ENCODE results near the gene TESK1. TPM values are rescaled to one million over a fixed set of nuclear protein-coding genes. Genes with fewer than 3 reads are reported as not detected.
A peak's percentile ranks its signal among the peaks of the same experiment; 100 is the strongest.

Gene TESK1
- total and polyA plus RNA-seq, 2 donors (not counting 1 experiment from before 2014, with no cell fraction given): 43.8 to 94.1 TPM

GRCh38 chr9:35653611-35654010, 48.5 kb downstream of the TESK1 start:
- Mint-ChIP-seq H3K9me3 (ENCODE audit: insufficient read depth) (no peaks in the 10 kb centered on the region), H3K27me3 (no peaks in the 10 kb centered on the region), H3K4me3 (no peak overlapping the region), H3K27ac (peak overlapping the region; percentile 71), H3K4me1 (peaks cover 65% of the 10 kb centered on the region)
- Histone ChIP-seq H3K79me2 (ENCODE audit: control insufficient read depth, insufficient read depth, low read length) (peaks cover 19% of the 10 kb centered on the region), H3K4me1 (ENCODE audit: control insufficient read depth in 2 of 2, insufficient read depth in 2 of 2, low read length in 2 of 2) (peaks cover 38 to 58% of the 10 kb centered on the region in 2 donors), H2AFZ (ENCODE audit: insufficient read depth, low read depth, low read length, poor library complexity, severe bottlenecking) (no peak overlapping the region), H3K9me3 (ENCODE audit: control extremely low read depth in 1 of 3, control insufficient read depth in 2 of 3, insufficient read depth in 1 of 3, low read length in 2 of 3) (peaks cover 0 to 3% (median 0%) of the 10 kb centered on the region in 3 donors), H3K4me2 (replicated peaks; ENCODE audit: low read depth, low read length, poor library complexity, severe bottlenecking) (no peak overlapping the region), H3K27me3 (replicated peaks in 1 of 4; ENCODE audit: control extremely low read depth in 1 of 4, control insufficient read depth in 3 of 4, insufficient read depth in 4 of 4, low read length in 3 of 4) (no peaks in the 10 kb centered on the region), H3K9ac (ENCODE audit: low read length) (no peak overlapping the region), H3K36me3 (replicated peaks in 1 of 2; ENCODE audit: control extremely low read depth in 1 of 2, control insufficient read depth in 1 of 2, extremely low read depth in 1 of 2, insufficient read depth in 2 of 2, low read length in 1 of 2) (peaks cover 0 to 5% of the 10 kb centered on the region in 2 experiments), H3K4me3 (ENCODE audit: control extremely low read depth in 1 of 5, extremely low read depth in 1 of 5, insufficient read depth in 1 of 5, low read depth in 2 of 5, low read length in 4 of 5) (no peak overlapping the region), H4K20me1 (ENCODE audit: control insufficient read depth, insufficient read depth, low read length, poor library complexity, severe bottlenecking) (no peaks in the 10 kb centered on the region), H3K27ac (ENCODE audit: low read length in 2 of 2) (peak overlapping the region in 1 of 2 donors; percentile 1)
- POLR2A ChIA-PET: interaction anchor here (0.6 to 0.7 kb wide), 3 partner anchors 25 to 125 kb away, joined by 3 to 4 read pairs (median 3); no protein-coding TSS in a partner anchor
- intact Hi-C loops (cut with micrococcal nuclease): no loop called here
- ATAC-seq (ENCODE audit: low read depth): no peak
- DNase-seq: no peak
- CTCF ChIA-PET: interaction anchor here (0.7 to 15.0 kb wide), 3 partner anchors 39 to 153 kb away, joined by 3 to 268 read pairs (median 140); partner anchors contain the start of gene CD72
- TF ChIP-seq CTCF (IDR thresholded peaks at IDR 0.05) (no peak), EZH2 (IDR thresholded peaks at IDR 0.05; ENCODE audit: borderline replicate concordance, insufficient read depth, low read depth, low read length, poor library complexity, severe bottlenecking) (no peak)
- no CpG with 5 or more reads among the region's 2 CpGs for WGBS (ENCODE audit: insufficient coverage)

GRCh38 chr9:35656348-35656747, 51.3 kb downstream of the TESK1 start:
- Histone ChIP-seq H3K27ac (ENCODE audit: low read length in 2 of 2) (peak overlapping the region in 1 of 2 donors; percentile 99), H3K36me3 (replicated peaks in 1 of 2; ENCODE audit: control extremely low read depth in 1 of 2, control insufficient read depth in 1 of 2, extremely low read depth in 1 of 2, insufficient read depth in 2 of 2, low read length in 1 of 2) (peaks cover 0 to 14% of the 10 kb centered on the region in 2 experiments), H3K9me3 (ENCODE audit: control extremely low read depth in 1 of 3, control insufficient read depth in 2 of 3, insufficient read depth in 1 of 3, low read length in 2 of 3) (peaks cover 0 to 3% (median 0%) of the 10 kb centered on the region in 3 donors), H3K79me2 (ENCODE audit: control insufficient read depth, insufficient read depth, low read length) (peaks cover 26% of the 10 kb centered on the region), H2AFZ (ENCODE audit: insufficient read depth, low read depth, low read length, poor library complexity, severe bottlenecking) (no peak overlapping the region), H4K20me1 (ENCODE audit: control insufficient read depth, insufficient read depth, low read length, poor library complexity, severe bottlenecking) (no peaks in the 10 kb centered on the region), H3K4me3 (ENCODE audit: control extremely low read depth in 1 of 5, extremely low read depth in 1 of 5, insufficient read depth in 1 of 5, low read depth in 2 of 5, low read length in 4 of 5) (no peak overlapping the region), H3K27me3 (replicated peaks in 1 of 4; ENCODE audit: control extremely low read depth in 1 of 4, control insufficient read depth in 3 of 4, insufficient read depth in 4 of 4, low read length in 3 of 4) (no peaks in the 10 kb centered on the region), H3K9ac (ENCODE audit: low read length) (no peak overlapping the region), H3K4me1 (ENCODE audit: control insufficient read depth in 2 of 2, insufficient read depth in 2 of 2, low read length in 2 of 2) (peaks cover 34 to 58% of the 10 kb centered on the region in 2 donors), H3K4me2 (replicated peaks; ENCODE audit: low read depth, low read length, poor library complexity, severe bottlenecking) (peak overlapping the region; percentile 91)
- peaks cover 65% of the 10 kb centered on the region for H3K4me1 Mint-ChIP-seq
- WGBS (ENCODE audit: insufficient coverage): 79% methylated on average over 16 of the region's 17 CpGs
- no peaks in the 10 kb centered on the region for H3K27me3 Mint-ChIP-seq
- H3K27ac Mint-ChIP-seq: peak overlapping the region; percentile 97
- intact Hi-C loops (cut with micrococcal nuclease): loop anchor here (5.0 kb wide), 3 partner anchors 171 to 539 kb away; partner anchors contain the start of genes ATOSB, FAM221B and TMEM8B
- ATAC-seq (ENCODE audit: low read depth): no peak
- H3K9me3 Mint-ChIP-seq (ENCODE audit: insufficient read depth): no peaks in the 10 kb centered on the region
- ChIA-PET POLR2A (interaction anchor here (0.7 to 4.6 kb wide), 6 partner anchors 8 to 76 kb away, joined by 3 to 62 read pairs (median 15); partner anchors contain the start of genes CREB3, SIT1, TESK1 and TLN1), CTCF (interaction anchor here (0.7 to 15.0 kb wide), 11 partner anchors 8 to 77 kb away, joined by 3 to 268 read pairs (median 7); partner anchors contain the start of genes ARHGEF39, CD72, CREB3 and SIT1)
- no peak for TF ChIP-seq EZH2 (IDR thresholded peaks at IDR 0.05; ENCODE audit: borderline replicate concordance, insufficient read depth, low read depth, low read length, poor library complexity, severe bottlenecking)
- TF ChIP-seq CTCF (IDR thresholded peaks at IDR 0.05): no peak
- peak; percentile 51 for DNase-seq
- H3K4me3 Mint-ChIP-seq: peak overlapping the region; percentile 94

Measured in B cell (primary cell).